A673 (cell line): ENCODE measurements around the gene DNAJC10.

ENCODE experiments used
- CTCF ChIP-seq: fragments of 300-800, 200-600 bp; sonication (generic); conservative IDR thresholded peaks from 2 replicates; pipeline ENCODE4 v1.5.1; 2017; ENCODE audit warnings: low read depth, mild to moderate bottlenecking, antibody characterized with exemption, low read length, moderate library complexity, mixed read lengths
- EZH2 ChIP-seq: fragments of 200-600 bp; sonication (generic); IDR thresholded peaks from 2 replicates; pipeline ENCODE4 v1.6.1; 2017; ENCODE audit warnings: borderline replicate concordance, low read depth, mild to moderate bottlenecking, mixed read lengths, antibody characterized with exemption, low read length; ENCODE audit not compliant: poor library complexity, severe bottlenecking

GRCh38 chr2:182668671-182669070, 47.4 kb upstream of the DNAJC10 start:
- TF ChIP-seq CTCF (no peak), EZH2 (no peak)
